ENCODE results near the gene BRD7. TPM values are rescaled to one million over a fixed set of nuclear protein-coding genes. Genes with fewer than 3 reads are reported as not detected.
A peak's percentile ranks its signal among the peaks of the same experiment; 100 is the strongest.

Gene BRD7
- total and polyA plus RNA-seq, 7 experiments from 2014 or later, result 34.5 to 91.1 (median 84.4) TPM

DNA sequence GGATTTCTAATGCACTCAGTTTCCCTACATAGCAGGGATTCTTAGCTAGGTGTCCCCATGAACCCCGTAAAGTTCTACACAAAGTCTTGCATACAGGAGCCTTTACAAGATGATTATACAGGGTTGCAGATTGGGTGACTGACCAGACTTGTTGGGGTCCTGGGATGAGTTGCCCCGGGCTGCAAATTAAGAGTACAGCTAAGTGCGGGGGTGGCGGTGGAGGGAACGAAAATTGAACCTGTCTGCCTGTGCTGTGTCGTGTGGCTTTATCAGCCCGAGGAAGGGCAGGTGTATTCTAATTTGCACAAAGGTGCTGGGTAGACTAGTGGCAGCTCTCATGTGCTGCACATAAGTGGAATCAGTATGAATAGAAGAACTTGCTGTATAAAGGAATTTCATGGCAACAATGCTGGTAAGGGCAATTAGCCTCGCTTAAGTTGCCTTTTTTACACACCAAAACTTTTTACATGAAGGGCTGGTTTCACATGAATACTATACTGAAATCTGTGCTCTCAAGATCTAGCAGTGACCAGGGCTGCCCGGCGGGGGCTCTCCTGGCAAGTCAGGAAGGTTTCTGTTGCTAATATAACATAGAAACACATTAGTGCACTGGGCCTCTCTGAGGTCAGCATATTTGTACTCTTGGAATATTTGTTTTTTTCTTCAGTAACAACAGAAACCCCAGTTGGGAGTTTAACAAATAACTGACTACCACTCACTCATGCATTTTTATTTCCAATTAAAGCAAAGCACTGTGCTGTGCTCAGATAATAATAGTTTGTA is 51.7 kb downstream of the BRD7 start:
- H3K4me1 Mint-ChIP-seq, result peaks cover 6 to 31% (median 27%) of the 10 kb centered on the region in 7 donors
- no peak overlapping the region for H3K4me3 ChIP-seq (ENCODE audit: low read length)
- peaks cover 28 to 93% (median 33%) of the 10 kb centered on the region in 3 experiments for H3K36me3 ChIP-seq (ENCODE audit: control insufficient read depth in 2 of 3, insufficient read depth in 3 of 3, low read length in 3 of 3)
- H3K9me3 Mint-ChIP-seq, result no peaks in the 10 kb centered on the region
- peak overlapping the region in 8 of 9 donors; percentile 29 to 89 (median 70) for H3K27ac Mint-ChIP-seq
- H3K27me3 ChIP-seq (ENCODE audit: control insufficient read depth in 2 of 2, insufficient read depth in 2 of 2, low read length in 2 of 2), result no peaks in the 10 kb centered on the region
- H3K4me3 Mint-ChIP-seq, result no peak overlapping the region
- H3K9me3 ChIP-seq (ENCODE audit: control insufficient read depth in 2 of 3, low read length in 3 of 3), result no peaks in the 10 kb centered on the region
- H3K4me1 ChIP-seq (ENCODE audit: control insufficient read depth in 2 of 2, insufficient read depth in 2 of 2, low read length in 2 of 2), result no peaks in the 10 kb centered on the region
- DNase-seq (no peak), ATAC-seq (no peak)
- ChIA-PET CTCF (interaction anchor here (1.0 to 1.8 kb wide), 3 partner anchors 10 to 490 kb away, joined by 3 to 6 read pairs (median 5); no protein-coding TSS in a partner anchor), POLR2A (interaction anchor here (1.3 kb wide), 1 partner anchor 47 kb away, joined by 3 read pairs; no protein-coding TSS in a partner anchor)
- H3K27me3 Mint-ChIP-seq, result no peaks in the 10 kb centered on the region
- H3K27ac ChIP-seq (ENCODE audit: low read depth, low read length), result no peak overlapping the region
- H3K36me3 Mint-ChIP-seq, result peaks cover 0 to 57% (median 15%) of the 10 kb centered on the region in 5 donors
- intact Hi-C loops (cut with micrococcal nuclease), result no loop called here

DNA sequence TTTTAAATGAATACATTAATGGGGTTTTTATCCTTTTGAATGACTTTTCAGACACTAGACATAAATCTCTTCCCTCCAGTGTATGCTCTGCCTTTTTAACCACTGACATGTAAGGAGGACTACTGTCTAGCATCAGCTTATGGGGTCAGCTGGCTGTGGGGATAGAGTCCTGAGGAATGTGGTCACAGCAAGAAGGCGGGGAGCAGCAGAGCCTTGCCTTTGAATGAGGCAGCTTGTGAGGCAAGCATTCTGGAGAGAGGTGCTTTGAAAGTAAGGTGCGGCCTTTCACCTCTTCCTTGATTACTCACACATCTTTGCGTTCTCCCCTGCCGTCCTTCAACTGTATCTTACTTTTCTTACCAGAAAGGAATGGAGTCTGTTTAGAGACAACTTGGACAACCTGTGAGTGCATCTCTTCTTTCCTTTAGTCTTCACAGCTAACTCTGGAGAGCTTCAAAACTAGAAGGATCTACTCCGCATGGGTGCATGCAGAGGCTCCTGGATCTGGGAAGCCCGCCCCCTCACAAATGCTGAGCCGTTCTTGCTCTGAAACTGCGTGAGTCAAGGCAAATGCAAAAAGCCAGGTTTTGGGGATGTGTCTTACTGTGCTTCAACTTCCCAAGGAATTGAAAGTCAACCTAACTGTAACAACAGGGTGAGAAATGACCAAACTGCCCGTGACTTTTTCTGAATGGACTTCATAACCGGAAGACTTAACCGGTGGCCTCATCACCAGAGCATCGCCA is 52.5 kb downstream of the BRD7 start:
- ChIA-PET POLR2A (interaction anchor here (1.3 to 3.9 kb wide), 3 partner anchors 11 to 46 kb away, joined by 3 to 25 read pairs (median 8); no protein-coding TSS in a partner anchor), CTCF (interaction anchor here (0.6 to 1.8 kb wide), 5 partner anchors 11 to 490 kb away, joined by 3 to 6 read pairs (median 3); no protein-coding TSS in a partner anchor)
- Mint-ChIP-seq H3K27me3 (no peaks in the 10 kb centered on the region), H3K36me3 (peaks cover 0 to 51% (median 10%) of the 10 kb centered on the region in 5 donors), H3K27ac (peak overlapping the region in 8 of 9 donors; percentile 29 to 91 (median 70)), H3K4me1 (peaks cover 6 to 32% (median 30%) of the 10 kb centered on the region in 7 donors), H3K9me3 (no peaks in the 10 kb centered on the region), H3K4me3 (no peak overlapping the region)
- DNase-seq (peak in 1 of 9 donors; percentile 2), ATAC-seq (no peak)
- H3K36me3 ChIP-seq (ENCODE audit: control insufficient read depth in 2 of 3, insufficient read depth in 3 of 3, low read length in 3 of 3), result peaks cover 28 to 96% (median 31%) of the 10 kb centered on the region in 3 experiments
- no peaks in the 10 kb centered on the region for H3K4me1 ChIP-seq (ENCODE audit: control insufficient read depth in 2 of 2, insufficient read depth in 2 of 2, low read length in 2 of 2)
- intact Hi-C loops (cut with micrococcal nuclease), result no loop called here
- no peak overlapping the region for H3K4me3 ChIP-seq (ENCODE audit: low read length)
- H3K27me3 ChIP-seq (ENCODE audit: control insufficient read depth in 2 of 2, insufficient read depth in 2 of 2, low read length in 2 of 2), result no peaks in the 10 kb centered on the region
- H3K27ac ChIP-seq (ENCODE audit: low read depth, low read length), result no peak overlapping the region
- no peaks in the 10 kb centered on the region for H3K9me3 ChIP-seq (ENCODE audit: control insufficient read depth in 2 of 3, low read length in 3 of 3)

DNA sequence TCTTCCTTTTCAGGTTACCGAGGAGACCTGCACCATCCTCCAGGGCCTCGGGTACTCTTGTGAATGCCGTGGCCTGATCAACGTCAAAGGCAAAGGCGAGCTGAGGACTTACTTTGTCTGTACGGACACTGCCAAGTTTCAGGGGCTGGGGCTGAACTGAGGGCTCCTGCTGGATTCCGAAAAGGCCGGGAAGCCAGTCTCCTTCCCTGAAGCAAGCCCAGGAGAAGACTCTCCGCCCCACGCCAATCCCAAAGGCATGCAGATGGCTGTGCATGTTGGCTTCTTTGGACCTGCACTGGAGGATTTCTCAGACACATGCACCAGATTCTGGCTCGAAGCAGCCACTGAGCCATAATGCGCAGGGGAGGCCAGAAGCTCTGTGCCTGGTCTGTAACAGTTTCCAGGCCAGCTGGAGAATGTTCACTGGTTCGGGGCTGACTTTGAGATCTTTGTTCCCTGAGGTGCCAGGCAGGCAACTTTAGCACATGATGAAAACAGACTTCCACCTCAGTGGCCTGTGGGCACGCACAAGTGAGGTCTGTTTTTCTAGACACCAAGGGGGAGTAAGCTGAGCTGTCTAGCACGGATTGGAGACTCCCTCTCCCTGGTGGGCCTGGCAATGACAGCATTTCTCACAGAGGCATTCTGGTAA is 53.3 kb downstream of the BRD7 start:
- POLR2A ChIA-PET, result interaction anchor here (1.3 to 3.9 kb wide), 3 partner anchors 11 to 45 kb away, joined by 3 to 25 read pairs (median 8); no protein-coding TSS in a partner anchor
- peaks cover 6 to 31% (median 30%) of the 10 kb centered on the region in 7 donors for H3K4me1 Mint-ChIP-seq
- intact Hi-C loops (cut with micrococcal nuclease), result no loop called here
- CTCF ChIA-PET, result interaction anchor here (0.9 to 1.8 kb wide), 4 partner anchors 8 to 491 kb away, joined by 3 to 6 read pairs (median 4); no protein-coding TSS in a partner anchor
- H3K4me1 ChIP-seq (ENCODE audit: control insufficient read depth in 2 of 2, insufficient read depth in 2 of 2, low read length in 2 of 2), result no peaks in the 10 kb centered on the region
- H3K27ac Mint-ChIP-seq, result peak overlapping the region in 8 of 9 donors; percentile 54 to 91 (median 82)
- no peaks in the 10 kb centered on the region for H3K27me3 Mint-ChIP-seq
- H3K27ac ChIP-seq (ENCODE audit: low read depth, low read length), result peak overlapping the region; percentile 15
- no peak overlapping the region for H3K4me3 ChIP-seq (ENCODE audit: low read length)
- peaks cover 26 to 98% (median 31%) of the 10 kb centered on the region in 3 experiments for H3K36me3 ChIP-seq (ENCODE audit: control insufficient read depth in 2 of 3, insufficient read depth in 3 of 3, low read length in 3 of 3)
- ATAC-seq (no peak), DNase-seq (peak in 1 of 9 donors; percentile 5)
- no peaks in the 10 kb centered on the region for H3K9me3 ChIP-seq (ENCODE audit: control insufficient read depth in 2 of 3, low read length in 3 of 3)
- H3K36me3 Mint-ChIP-seq, result peaks cover 0 to 45% (median 11%) of the 10 kb centered on the region in 5 donors
- no peaks in the 10 kb centered on the region for H3K9me3 Mint-ChIP-seq
- no peaks in the 10 kb centered on the region for H3K27me3 ChIP-seq (ENCODE audit: control insufficient read depth in 2 of 2, insufficient read depth in 2 of 2, low read length in 2 of 2)
- no peak overlapping the region for H3K4me3 Mint-ChIP-seq

DNA sequence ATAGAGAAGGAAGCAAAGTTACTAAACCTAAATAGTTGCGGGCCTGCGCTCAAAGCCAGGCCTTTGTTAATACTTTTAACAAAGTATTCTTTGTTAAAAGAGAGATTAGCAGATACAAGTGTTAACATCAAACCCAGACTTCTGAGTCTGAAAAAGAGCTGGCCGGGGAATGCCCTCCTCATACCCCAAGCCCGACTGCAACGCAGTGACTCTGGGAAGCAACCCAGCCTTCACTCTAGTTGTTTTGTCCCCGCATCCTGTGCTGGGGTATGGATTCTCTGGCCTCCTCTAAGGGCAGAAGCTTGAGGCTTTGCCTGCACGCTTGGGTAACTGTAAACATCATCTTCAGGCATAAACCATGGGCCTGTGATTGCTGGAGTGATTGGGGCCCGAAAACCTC is 54.1 kb downstream of the BRD7 start:
- Mint-ChIP-seq H3K36me3 (peaks cover 0 to 48% (median 14%) of the 10 kb centered on the region in 5 donors), H3K4me3 (peak overlapping the region in 1 of 10 donors; percentile 20), H3K4me1 (peaks cover 13 to 39% (median 30%) of the 10 kb centered on the region in 7 donors), H3K27me3 (no peaks in the 10 kb centered on the region), H3K27ac (peak overlapping the region; percentile 75 to 93 (median 88)), H3K9me3 (no peaks in the 10 kb centered on the region)
- CTCF ChIA-PET, result interaction anchor here (0.6 to 2.5 kb wide), 4 partner anchors 9 to 98 kb away, joined by 3 to 11 read pairs (median 4); no protein-coding TSS in a partner anchor
- H3K27ac ChIP-seq (ENCODE audit: low read depth, low read length), result no peak overlapping the region
- no peaks in the 10 kb centered on the region for H3K9me3 ChIP-seq (ENCODE audit: control insufficient read depth in 2 of 3, low read length in 3 of 3)
- H3K36me3 ChIP-seq (ENCODE audit: control insufficient read depth in 2 of 3, insufficient read depth in 3 of 3, low read length in 3 of 3), result peaks cover 19 to 98% (median 28%) of the 10 kb centered on the region in 3 experiments
- ATAC-seq (no peak), DNase-seq (no peak)
- intact Hi-C loops (cut with micrococcal nuclease), result no loop called here
- no peaks in the 10 kb centered on the region for H3K27me3 ChIP-seq (ENCODE audit: control insufficient read depth in 2 of 2, insufficient read depth in 2 of 2, low read length in 2 of 2)
- H3K4me1 ChIP-seq (ENCODE audit: control insufficient read depth in 2 of 2, insufficient read depth in 2 of 2, low read length in 2 of 2), result no peaks in the 10 kb centered on the region
- POLR2A ChIA-PET, result interaction anchor here (1.8 to 3.9 kb wide), 3 partner anchors 12 to 47 kb away, joined by 8 to 25 read pairs (median 8); no protein-coding TSS in a partner anchor
- no peak overlapping the region for H3K4me3 ChIP-seq (ENCODE audit: low read length)

DNA sequence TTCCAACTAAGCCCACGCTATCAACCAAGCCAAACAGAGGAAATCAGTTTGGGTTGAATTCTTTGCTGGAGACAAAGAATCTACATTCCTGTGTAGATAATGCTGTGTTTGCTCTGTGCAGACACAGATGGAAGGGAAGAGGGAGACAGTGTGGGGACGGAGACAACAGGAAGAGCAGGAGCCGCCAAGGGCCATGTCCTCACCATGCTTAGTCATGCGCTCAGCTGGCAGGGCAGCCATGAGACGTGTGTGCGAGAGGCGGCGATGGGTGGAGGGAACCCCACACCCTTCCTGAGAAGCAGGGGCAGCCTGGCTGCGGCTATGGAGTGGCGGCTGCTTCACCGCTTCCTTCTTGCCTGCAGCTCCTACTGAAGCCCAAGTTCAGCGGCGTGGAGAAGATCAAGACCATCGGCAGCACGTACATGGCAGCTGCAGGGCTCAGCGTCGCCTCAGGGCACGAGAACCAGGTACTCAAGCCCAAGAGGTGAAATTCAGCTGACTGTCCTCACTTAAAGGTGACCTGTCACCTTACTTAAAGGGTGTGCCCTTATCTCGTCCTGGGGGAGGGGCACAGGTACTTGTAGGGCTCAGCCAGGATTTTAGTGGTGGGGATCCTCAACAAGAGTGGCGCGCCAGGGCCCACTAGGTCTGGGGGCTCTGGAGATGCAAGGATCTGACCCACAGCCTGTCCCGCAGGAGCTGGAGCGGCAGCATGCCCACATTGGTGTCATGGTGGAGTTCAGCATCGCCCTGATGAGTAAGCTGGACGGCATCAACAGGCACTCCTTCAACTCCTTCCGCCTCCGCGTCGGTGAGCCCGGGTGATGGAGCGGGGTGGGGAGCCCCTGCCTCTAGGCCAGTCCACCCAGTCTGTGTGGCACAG is 55.0 kb downstream of the BRD7 start:
- H3K4me1 ChIP-seq (ENCODE audit: control insufficient read depth in 2 of 2, insufficient read depth in 2 of 2, low read length in 2 of 2), result no peaks in the 10 kb centered on the region
- ChIA-PET CTCF (interaction anchor here (0.7 to 2.5 kb wide), 8 partner anchors 8 to 48 kb away, joined by 3 to 11 read pairs (median 4); no protein-coding TSS in a partner anchor), POLR2A (interaction anchor here (1.0 to 3.9 kb wide), 8 partner anchors 10 to 48 kb away, joined by 3 to 25 read pairs (median 8); partner anchors contain the start of gene ADCY7)
- H3K4me3 ChIP-seq (ENCODE audit: low read length), result no peak overlapping the region
- H3K9me3 Mint-ChIP-seq, result no peaks in the 10 kb centered on the region
- intact Hi-C loops (cut with micrococcal nuclease), result loop anchor here (1.0 to 2.0 kb wide), 2 partner anchors 49 to 289 kb away; partner anchors contain the start of gene CNEP1R1 (in 1 of the 2)
- ATAC-seq (peak; percentile 88), DNase-seq (peak in 8 of 9 donors; percentile 25 to 48 (median 35))
- H3K27me3 Mint-ChIP-seq, result no peaks in the 10 kb centered on the region
- H3K27me3 ChIP-seq (ENCODE audit: control insufficient read depth in 2 of 2, insufficient read depth in 2 of 2, low read length in 2 of 2), result no peaks in the 10 kb centered on the region
- peaks cover 14 to 36% (median 25%) of the 10 kb centered on the region in 7 donors for H3K4me1 Mint-ChIP-seq
- H3K36me3 Mint-ChIP-seq, result peaks cover 0 to 49% (median 14%) of the 10 kb centered on the region in 5 donors
- peak overlapping the region; percentile 81 to 93 (median 89) for H3K27ac Mint-ChIP-seq
- peak overlapping the region; percentile 43 for H3K27ac ChIP-seq (ENCODE audit: low read depth, low read length)
- H3K9me3 ChIP-seq (ENCODE audit: control insufficient read depth in 2 of 3, low read length in 3 of 3), result no peaks in the 10 kb centered on the region
- H3K36me3 ChIP-seq (ENCODE audit: control insufficient read depth in 2 of 3, insufficient read depth in 3 of 3, low read length in 3 of 3), result peaks cover 18 to 99% (median 22%) of the 10 kb centered on the region in 3 experiments
- peak overlapping the region; percentile 6 to 72 (median 52) for H3K4me3 Mint-ChIP-seq
